OCI-LY3 (cell line): ENCODE measurements around the gene TEX19.

Experiments
- H2AFZ ChIP-seq: fragments of 200-600, 300-600 bp; shearing (Covaris generic); 2 replicates; pipeline ENCODE4 v1.6.0; 2014; ENCODE audit warnings: antibody characterized with exemption, low read depth, low read length
- H3K27ac ChIP-seq: fragments of 200-600, 300-600 bp; sonication (generic); 2 replicates; pipeline ENCODE4 v1.5.1; 2014; ENCODE audit warnings: mild to moderate bottlenecking, low read length, moderate library complexity, mixed read lengths
- H3K27me3 ChIP-seq: fragments of 200-600, 300-600 bp; sonication (generic); 2 replicates; pipeline ENCODE4 v1.6.1; 2014; ENCODE audit warnings: low read depth, low read length, mixed read lengths
- H3K36me3 ChIP-seq: fragments of 200-600, 300-600 bp; sonication (generic); replicated peaks from 2 replicates; pipeline ENCODE3; 2014; ENCODE audit warnings: low read depth, low read length, mixed read lengths
- H3K4me1 ChIP-seq: fragments of 300-600, 200-600 bp; sonication (generic); 2 replicates; pipeline ENCODE4 v1.6.1; 2014; ENCODE audit warnings: low read length, mixed read lengths
- H3K4me2 ChIP-seq: fragments of 200-600, 300-600 bp; sonication (generic); 2 replicates; pipeline ENCODE4 v1.6.1; 2014; ENCODE audit warnings: low read length, mixed read lengths
- H3K4me3 ChIP-seq: fragments of 300-600, 200-600 bp; sonication (generic); 2 replicates; pipeline ENCODE4 v1.5.1; 2014; ENCODE audit warnings: antibody characterized with exemption, mild to moderate bottlenecking, low read length, moderate library complexity
- H3K79me2 ChIP-seq: fragments of 300-600, 200-600 bp; shearing (Covaris generic); 2 replicates; pipeline ENCODE4 v1.6.1; 2014; ENCODE audit warnings: mild to moderate bottlenecking, low read length, mixed read lengths
- H3K9ac ChIP-seq: fragments of 300-600, 200-600 bp; shearing (Covaris generic); 2 replicates; pipeline ENCODE4 v1.6.0; 2014; ENCODE audit warnings: mild to moderate bottlenecking, low read length, moderate library complexity
- H3K9me3 ChIP-seq: fragments of 200-600, 300-600 bp; shearing (Covaris generic); 2 replicates; pipeline ENCODE4 v1.6.1; 2014; ENCODE audit warnings: low read length, mixed read lengths; ENCODE audit not compliant: insufficient read depth
- H4K20me1 ChIP-seq: fragments of 200-600, 300-600 bp; sonication (generic); 2 replicates; pipeline ENCODE4 v1.6.1; 2016; ENCODE audit warnings: low read length, mixed read lengths; ENCODE audit not compliant: insufficient read depth
- CTCF ChIP-seq: fragments of 200-600, 300-600 bp; sonication (generic); IDR thresholded peaks from 2 replicates; pipeline ENCODE4 v1.5.1; 2014; ENCODE audit warnings: antibody characterized with exemption, low read length, low read depth
- EZH2phosphoT487 ChIP-seq: fragments of 200-600 bp; shearing (Covaris generic); IDR thresholded peaks from 2 replicates; pipeline ENCODE4 v1.6.1; 2018; ENCODE audit warnings: antibody characterized with exemption, mixed run types, low read depth

The TEX19 gene

GRCh38 chr17:82390860-82391435 lies 31.9 kb downstream of the TEX19 start:
- no peak overlapping the region for H3K4me2 ChIP-seq
- H3K27ac ChIP-seq, result no peak overlapping the region
- TF ChIP-seq EZH2phosphoT487, result no peak
- TF ChIP-seq CTCF, result no peak
- no peaks in the 10 kb centered on the region for H3K9me3 ChIP-seq
- H3K27me3 ChIP-seq, result no peaks in the 10 kb centered on the region
- no peaks in the 10 kb centered on the region for H3K36me3 ChIP-seq
- H3K4me3 ChIP-seq, result no peak overlapping the region
- H3K79me2 ChIP-seq, result no peaks in the 10 kb centered on the region
- H3K4me1 ChIP-seq, result no peaks in the 10 kb centered on the region
- H4K20me1 ChIP-seq, result no peaks in the 10 kb centered on the region
- H2AFZ ChIP-seq, result no peak overlapping the region
- H3K9ac ChIP-seq, result no peak overlapping the region

DNA sequence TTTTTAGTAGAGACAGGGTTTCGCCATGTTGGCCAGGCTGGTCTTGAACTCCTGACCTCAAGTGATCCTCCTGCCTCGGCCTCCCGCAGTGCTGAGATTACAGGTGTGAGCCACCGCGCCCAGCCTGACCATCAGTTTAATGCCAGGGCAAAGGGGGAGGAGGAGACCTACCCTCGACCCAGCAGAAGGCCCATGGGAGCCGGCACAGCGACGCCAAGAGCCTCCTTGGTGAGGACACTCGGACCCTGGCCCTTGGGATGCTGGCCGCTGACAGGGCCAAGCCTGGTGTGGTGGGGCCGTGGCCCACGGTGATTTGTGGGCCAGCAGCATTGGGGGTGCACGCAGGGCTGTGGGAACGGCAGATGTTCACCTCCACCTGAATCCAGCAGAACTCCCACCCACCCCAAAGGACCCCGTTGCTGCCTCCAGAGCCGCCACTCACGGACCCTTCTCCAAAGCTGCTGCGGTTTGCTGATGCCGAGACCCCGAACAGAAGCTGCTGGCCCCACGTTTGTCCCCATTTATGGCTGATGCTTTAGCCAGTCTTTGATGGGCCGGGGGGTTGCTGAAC lies 32.5 kb downstream of the TEX19 start:
- no peaks in the 10 kb centered on the region for H3K79me2 ChIP-seq
- no peaks in the 10 kb centered on the region for H4K20me1 ChIP-seq
- H3K4me1 ChIP-seq, result no peaks in the 10 kb centered on the region
- no peak overlapping the region for H3K27ac ChIP-seq
- no peak overlapping the region for H3K4me3 ChIP-seq
- H3K9ac ChIP-seq, result no peak overlapping the region
- H3K36me3 ChIP-seq, result no peaks in the 10 kb centered on the region
- no peak for TF ChIP-seq CTCF
- no peak for TF ChIP-seq EZH2phosphoT487
- no peak overlapping the region for H2AFZ ChIP-seq
- H3K4me2 ChIP-seq, result no peak overlapping the region
- no peaks in the 10 kb centered on the region for H3K27me3 ChIP-seq
- H3K9me3 ChIP-seq, result no peaks in the 10 kb centered on the region

GRCh38 chr17:82392209-82392920 lies 33.3 kb downstream of the TEX19 start:
- Histone ChIP-seq H3K27ac (no peak overlapping the region), H3K4me3 (no peak overlapping the region), H3K27me3 (no peaks in the 10 kb centered on the region), H3K36me3 (no peaks in the 10 kb centered on the region), H3K4me2 (no peak overlapping the region), H3K79me2 (no peaks in the 10 kb centered on the region), H2AFZ (no peak overlapping the region), H3K9me3 (no peaks in the 10 kb centered on the region), H3K9ac (no peak overlapping the region), H4K20me1 (no peaks in the 10 kb centered on the region), H3K4me1 (no peaks in the 10 kb centered on the region)
- TF ChIP-seq CTCF, result no peak

- Histone ChIP-seq H4K20me1 (no peaks in the 10 kb centered on the region), H3K79me2 (no peaks in the 10 kb centered on the region), H3K27ac (no peak overlapping the region), H3K4me1 (no peaks in the 10 kb centered on the region), H3K27me3 (no peaks in the 10 kb centered on the region), H3K9ac (no peak overlapping the region), H3K36me3 (no peaks in the 10 kb centered on the region), H3K9me3 (no peaks in the 10 kb centered on the region), H3K4me2 (no peak overlapping the region), H2AFZ (no peak overlapping the region), H3K4me3 (no peak overlapping the region)
- TF ChIP-seq EZH2phosphoT487 (no peak), CTCF (no peak)
These were observed 33.9 kb downstream of the TEX19 start for GRCh38 chr17:82392941-82393340.
